Lower leg skin (tissue), 4 donors: ENCODE data around the gene GABBR2. TPM values are rescaled to one million over a fixed set of nuclear protein-coding genes. Genes with fewer than 3 reads are reported as not detected.
A peak's percentile ranks its signal among the peaks of the same experiment; 100 is the strongest.

Source experiments
- DNase-seq, 2 donors: peaks; one replicate each; pipeline ENCODE4 v3.0.0-alpha.2; 2019; ENCODE audit warnings: low spot score in 2 of 2
- H3K4me3 ChIP-seq: fragments of 200-600 bp; sonication (generic); 2 replicates; pipeline ENCODE4 v1.5.1; 2017; ENCODE audit warnings: mild to moderate bottlenecking, low read depth; ENCODE audit not compliant: poor library complexity, severe bottlenecking
- CTCF ChIP-seq, 3 donors: fragments of 450-650 bp; IDR thresholded peaks; one replicate each; pipeline ENCODE4 v1.5.1; 2016; ENCODE audit warnings: antibody characterized with exemption in 3 of 3, mild to moderate bottlenecking in 3 of 3, moderate library complexity in 2 of 3
- POLR2A ChIP-seq, 2 donors: fragments of 450-650 bp; IDR thresholded peaks; one replicate each; pipeline ENCODE4 v1.6.1; 2016 to 2017; ENCODE audit warnings: antibody characterized with exemption in 2 of 2, mild to moderate bottlenecking in 1 of 2, moderate library complexity in 1 of 2
- WGBS, 2 donors: methylation state at CpG; one replicate each; pipeline ENCODE4 v1.1.5; 2018; 5-methylcytosine and 5-hydroxymethylcytosine counted together
- intact Hi-C: fragments of 100-400 bp; cut with DNase I; formaldehyde crosslinking; loops from one replicate; pipeline ENCODE4 v1.15.0; 2023; ENCODE audit warnings: low total_unique reads
- total RNA-seq, 4 donors: library from RNA; depleted of rRNA; stranded (reverse); fragments of >200 nt; gene quantifications; one replicate each; pipeline ENCODE4 v1.1.0, GENCODE V29; 2016

Gene GABBR2
- total RNA-seq, 4 donors from 2014 or later, result 0.23 to 4.2 TPM; not detected in 2

- no peak overlapping the region for H3K4me3 ChIP-seq
- intact Hi-C loops, result no loop called here
- no peak for DNase-seq
- 87 to 89% methylated on average over 6 of the region's 6 CpGs for WGBS, 2 donors
- TF ChIP-seq POLR2A (IDR thresholded peaks at IDR 0.05) (no peak), CTCF (IDR thresholded peaks at IDR 0.05) (no peak)
Observed at GRCh38 chr9:98323831-98324135, 385.0 kb downstream of the GABBR2 start.

GRCh38 chr9:98323051-98323830, 385.5 kb downstream of the GABBR2 start:
- no peak overlapping the region for H3K4me3 ChIP-seq
- DNase-seq, result peak in 1 of 2 donors; percentile 64
- WGBS, 2 donors, result 83 to 90% methylated on average over 10 to 11 of the region's 11 CpGs
- TF ChIP-seq POLR2A (IDR thresholded peaks at IDR 0.05), result no peak
- TF ChIP-seq CTCF (IDR thresholded peaks at IDR 0.05), result no peak
- intact Hi-C loops, result no loop called here

GRCh38 chr9:98321269-98321668, 387.5 kb downstream of the GABBR2 start:
- TF ChIP-seq POLR2A (IDR thresholded peaks at IDR 0.05), result no peak
- TF ChIP-seq CTCF (IDR thresholded peaks at IDR 0.05), result no peak
- H3K4me3 ChIP-seq, result no peak overlapping the region
- intact Hi-C loops, result no loop called here
- DNase-seq, result peak in 1 of 2 donors; percentile 69
- 84 to 92% methylated on average over 4 of the region's 4 CpGs for WGBS, 2 donors

GRCh38 chr9:98318834-98319478, 389.8 kb downstream of the GABBR2 start:
- intact Hi-C loops, result loop anchor here (10.0 kb wide), 1 partner anchor 466 kb away; no protein-coding TSS in a partner anchor
- TF ChIP-seq CTCF (IDR thresholded peaks at IDR 0.05) (no peak), POLR2A (IDR thresholded peaks at IDR 0.05) (no peak)
- DNase-seq, result peak in 1 of 2 donors; percentile 15
- no peak overlapping the region for H3K4me3 ChIP-seq
- WGBS, 2 donors, result 54 to 65% methylated on average over 5 of the region's 5 CpGs

GRCh38 chr9:98318041-98318790, 390.5 kb downstream of the GABBR2 start:
- WGBS, 2 donors, result 85 to 86% methylated on average over 17 of the region's 17 CpGs
- intact Hi-C loops, result loop anchor here (10.0 kb wide), 1 partner anchor 467 kb away; no protein-coding TSS in a partner anchor
- TF ChIP-seq CTCF (IDR thresholded peaks at IDR 0.05) (no peak), POLR2A (IDR thresholded peaks at IDR 0.05) (no peak)
- DNase-seq, result peak in 1 of 2 donors; percentile 80
- no peak overlapping the region for H3K4me3 ChIP-seq
